ENCODE results near the gene RTP1. TPM values are rescaled to one million over a fixed set of nuclear protein-coding genes. Genes with fewer than 3 reads are reported as not detected.

RTP1 gene
- total and polyA plus RNA-seq, 2 experiments from 2014 or later: 4.4 to 6.3 TPM

Other genes starting within 250 kb of the RTP1 start
- 70.6 and 73.8 TPM in 2 replicates for gene RPL39L, start 58.0 kb upstream of the RTP1 start, total RNA-seq (2014; rRNA removed; shearing (Covaris generic))
- gene RPL39L, start 58.0 kb upstream of the RTP1 start, polyA plus RNA-seq (2016; fragmentation: Nextera tagmentation; extraction: Ambion mirVana): 149 and 155 TPM in 2 replicates
- 1.6 and 5.9 TPM in 2 replicates for gene MASP1, start 94.3 kb downstream of the RTP1 start, total RNA-seq (2014; rRNA removed; shearing (Covaris generic))
- gene MASP1, start 94.3 kb downstream of the RTP1 start, polyA plus RNA-seq (2016; fragmentation: Nextera tagmentation; extraction: Ambion mirVana): 1.4 and 3.0 TPM in 2 replicates
- not detected in 2 replicates for gene RTP4, start 170.9 kb downstream of the RTP1 start, total RNA-seq (2014; rRNA removed; shearing (Covaris generic))
- gene RTP4, start 170.9 kb downstream of the RTP1 start, polyA plus RNA-seq (2016; fragmentation: Nextera tagmentation; extraction: Ambion mirVana): not detected in 2 replicates